Endothelial cell of umbilical vein (primary cell): ENCODE measurements around the gene JAKMIP1. TPM values are rescaled to one million over a fixed set of nuclear protein-coding genes. Genes with fewer than 3 reads are reported as not detected.

Source experiments
- BruUV-seq: library from RNA; stranded (reverse); fragments of 400-500 nt; replicated peaks from 2 replicates; lab custom pipeline; 2021; lab: Mats Ljungman, UMichigan
- CTCF ChIA-PET: fragments of 300-600, 350-600 bp; sonication (Branson Sonifier 250); formaldehyde crosslinking; loops from one replicate; lab custom pipeline; 2021; ENCODE audit warnings: antibody characterized with exemption, inconsistent platforms; lab: Charles Lee
- POLR2A ChIA-PET: fragments of 300-600, 350-600 bp; sonication (Branson Sonifier 250); formaldehyde crosslinking; loops from one replicate; lab custom pipeline; 2021; ENCODE audit warnings: antibody characterized with exemption, inconsistent platforms; lab: Charles Lee
- DNase-seq: peaks from one replicate; pipeline ENCODE4 v3.0.0-alpha.2; 2011; ENCODE audit warnings: low read depth, low spot score
- FAIRE-seq: peaks from 2 replicates; lab custom pipeline; 2011; peaks lifted over from hg19 to GRCh38; lab: Jason Lieb, UNC
- H2AFZ ChIP-seq: 2 replicates; pipeline ENCODE4 v1.6.0; 2012; ENCODE audit warnings: low read depth, low read length, control low read depth, inconsistent platforms
- H3K27ac ChIP-seq: 2 replicates; pipeline ENCODE4 v1.5.1; 2011; ENCODE audit warnings: low read depth, mild to moderate bottlenecking, control low read depth, low read length, moderate library complexity; ENCODE audit not compliant: insufficient read depth
- H3K27me3 ChIP-seq, 2 experiments: 2 replicates each; pipeline versions ENCODE4 v1.6.0 to v1.6.1; 2011; ENCODE audit warnings: low read length in 2 of 2, mixed read lengths in 1 of 2; ENCODE audit not compliant: control insufficient read depth in 2 of 2, insufficient read depth in 2 of 2
- H3K36me3 ChIP-seq, 2 experiments: 2 replicates in 1 of 2; 3 replicates in 1 of 2; pipeline ENCODE4 v1.5.1; 2011; ENCODE audit warnings: low read length in 2 of 2, mild to moderate bottlenecking in 1 of 2, moderate library complexity in 1 of 2; ENCODE audit not compliant: control insufficient read depth in 2 of 2, insufficient read depth in 2 of 2; ENCODE audit errors: extremely low read depth in 1 of 2
- H3K4me1 ChIP-seq: 3 replicates; pipeline ENCODE4 v1.5.1; 2011; ENCODE audit warnings: mild to moderate bottlenecking, low read length; ENCODE audit not compliant: control insufficient read depth, insufficient read depth; ENCODE audit errors: extremely low read depth
- H3K4me2 ChIP-seq: 2 replicates; pipeline ENCODE4 v1.6.1; 2011; ENCODE audit warnings: low read length, control low read depth, mixed read lengths; ENCODE audit not compliant: insufficient read depth
- H3K4me3 ChIP-seq, 3 experiments: fragments of 200-600 bp in 1 of 3; sonication (generic), shearing (Covaris generic) in 1 of 3; replicated peaks in 1 of 3; 2 replicates each; pipeline ENCODE4 v1.5.1; 2011 to 2016; ENCODE audit warnings: control low read depth in 3 of 3, low read length in 3 of 3, mild to moderate bottlenecking in 2 of 3, inconsistent platforms in 1 of 3, low read depth in 1 of 3, moderate library complexity in 1 of 3; ENCODE audit not compliant: insufficient read depth in 1 of 3
- H3K79me2 ChIP-seq: 2 replicates; pipeline ENCODE4 v1.6.0; 2012; ENCODE audit warnings: low read length, inconsistent platforms; ENCODE audit not compliant: control insufficient read depth, insufficient read depth
- H3K9ac ChIP-seq: replicated peaks from 2 replicates; pipeline ENCODE3; 2011; ENCODE audit warnings: low read length, control low read depth; ENCODE audit not compliant: insufficient read depth; ENCODE audit errors: extremely low read depth
- H3K9me1 ChIP-seq: replicated peaks from 3 replicates; pipeline ENCODE4 v1.6.0; 2011; ENCODE audit warnings: mild to moderate bottlenecking, low read length; ENCODE audit not compliant: control insufficient read depth, insufficient read depth; ENCODE audit errors: extremely low read depth
- H3K9me3 ChIP-seq: replicated peaks from 2 replicates; pipeline ENCODE4 v1.5.1; 2012; ENCODE audit warnings: low read length, inconsistent platforms; ENCODE audit not compliant: control insufficient read depth, insufficient read depth
- H4K20me1 ChIP-seq: replicated peaks from 2 replicates; pipeline ENCODE3; 2011; ENCODE audit warnings: mild to moderate bottlenecking, low read length; ENCODE audit not compliant: control insufficient read depth, insufficient read depth; ENCODE audit errors: extremely low read depth
- EZH2 ChIP-seq: IDR thresholded peaks from 2 replicates; pipeline ENCODE4 v1.6.1; 2012; ENCODE audit warnings: borderline replicate concordance, low read depth, mild to moderate bottlenecking, moderate library complexity, low read length, inconsistent platforms; ENCODE audit not compliant: severe bottlenecking
- FOS ChIP-seq: IDR thresholded peaks from 2 replicates; pipeline ENCODE4 v1.6.1; 2011; ENCODE audit warnings: mild to moderate bottlenecking, low read length, moderate library complexity, borderline replicate concordance; ENCODE audit not compliant: insufficient read depth
- GATA2 ChIP-seq: IDR thresholded peaks from 2 replicates; pipeline ENCODE4 v1.7.0; 2011; ENCODE audit warnings: low read depth, mild to moderate bottlenecking, moderate library complexity, mixed read lengths, low read length; ENCODE audit not compliant: insufficient read length, insufficient read depth
- JUN ChIP-seq: IDR thresholded peaks from 2 replicates; pipeline ENCODE4 v1.6.1; 2011; ENCODE audit warnings: borderline replicate concordance, low read depth; ENCODE audit not compliant: insufficient read length, insufficient read depth
- MYC ChIP-seq: IDR thresholded peaks from one replicate; pipeline ENCODE4 v1.6.1; 2011; ENCODE audit warnings: mild to moderate bottlenecking, low read depth, low read length
- POLR2A ChIP-seq: IDR thresholded peaks from 2 replicates; pipeline ENCODE4 v1.6.1; 2012; ENCODE audit warnings: low read depth, mild to moderate bottlenecking, control low read depth, low read length
- POLR2AphosphoS5 ChIP-seq: IDR thresholded peaks from 2 replicates; pipeline ENCODE4 v1.6.1; 2012; ENCODE audit warnings: low read depth, mild to moderate bottlenecking, control low read depth, low read length, moderate library complexity; ENCODE audit not compliant: insufficient read depth
- dilution Hi-C: fragments of 300-500 bp; cut with MboI; formaldehyde crosslinking; loops from one replicate; pipeline ENCODE4 v1.15.0; 2019; ENCODE audit warnings: low sequenced_read_pairs; ENCODE audit not compliant: extremely low pct_ligation_motif_present
- intact Hi-C: fragments of 100-400 bp; cut with micrococcal nuclease; formaldehyde crosslinking; loops from one replicate; pipeline ENCODE4 v1.10.0; 2022
- polyA plus RNA-seq, 4 experiments: library from polyadenylated mRNA; depleted of rRNA in 3 of 4; stranded (reverse) in 3 of 4; unstranded in 1 of 4; fragments of >200 nt; gene quantifications; 2 replicates each; pipeline versions ENCODE4 v1.2.1 to v1.2.3, GENCODE V29; 2011 to 2012; ENCODE audit warnings: missing spikeins in 1 of 4
- total RNA-seq: library from RNA; stranded (reverse); gene quantifications from 2 replicates; pipeline ENCODE4 v1.2.3, GENCODE V29; 2021
- TF ChIP-seq, protein P1 (sequence below), 2 donors: IDR thresholded peaks; 1 replicate in 1 of 2; 2 replicates in 1 of 2; pipeline ENCODE4 v1.5.1; 2011; ENCODE audit warnings: low read length in 2 of 2, mild to moderate bottlenecking in 2 of 2, moderate library complexity in 2 of 2, control low read depth in 1 of 2, inconsistent platforms in 1 of 2, low read depth in 1 of 2; ENCODE audit not compliant: insufficient read depth in 1 of 2; ENCODE audit errors: extremely low read depth in 1 of 2
- TF ChIP-seq, protein P2 (sequence below): IDR thresholded peaks from 2 replicates; pipeline ENCODE4 v1.6.1; 2011; ENCODE audit not compliant: insufficient read depth, insufficient read length

Gene JAKMIP1
- total and polyA plus RNA-seq, 2 donors (not counting 3 experiments of a cell fraction or from before 2014, with no cell fraction given), result not detected

DNA sequence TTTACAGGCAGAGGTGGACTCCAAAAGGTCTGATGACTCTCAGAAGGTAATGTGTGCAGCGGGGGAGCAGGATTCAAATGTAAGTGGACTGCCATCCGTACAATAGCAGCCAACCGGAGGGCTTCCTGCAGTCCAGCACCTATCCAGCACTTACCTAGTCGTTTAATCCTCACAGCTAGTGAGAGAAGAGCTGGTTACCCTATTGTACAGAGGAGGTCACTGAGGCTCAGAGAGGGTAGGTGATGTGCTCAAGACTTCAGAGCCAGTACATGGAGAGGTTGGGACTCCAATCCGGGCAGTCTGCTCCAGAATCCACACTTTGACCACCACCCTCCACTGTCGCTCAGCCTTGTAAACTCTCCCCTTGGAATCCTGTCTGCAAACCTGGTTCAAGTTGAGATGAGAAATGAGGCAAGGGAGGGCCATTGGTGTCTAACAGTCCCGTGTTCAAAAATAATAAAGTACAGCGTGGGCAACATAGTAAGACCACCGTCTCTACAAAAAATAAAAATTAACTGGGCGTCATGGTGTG is 22.5 kb upstream of the JAKMIP1 start:
- no peak overlapping the region for H2AFZ ChIP-seq
- H3K36me3 ChIP-seq, result no peaks in the 10 kb centered on the region
- H3K27me3 ChIP-seq, result peaks cover 4 to 5% of the 10 kb centered on the region in 2 experiments
- no peak for DNase-seq
- H4K20me1 ChIP-seq, result no peaks in the 10 kb centered on the region
- TF ChIP-seq, protein P1, sequence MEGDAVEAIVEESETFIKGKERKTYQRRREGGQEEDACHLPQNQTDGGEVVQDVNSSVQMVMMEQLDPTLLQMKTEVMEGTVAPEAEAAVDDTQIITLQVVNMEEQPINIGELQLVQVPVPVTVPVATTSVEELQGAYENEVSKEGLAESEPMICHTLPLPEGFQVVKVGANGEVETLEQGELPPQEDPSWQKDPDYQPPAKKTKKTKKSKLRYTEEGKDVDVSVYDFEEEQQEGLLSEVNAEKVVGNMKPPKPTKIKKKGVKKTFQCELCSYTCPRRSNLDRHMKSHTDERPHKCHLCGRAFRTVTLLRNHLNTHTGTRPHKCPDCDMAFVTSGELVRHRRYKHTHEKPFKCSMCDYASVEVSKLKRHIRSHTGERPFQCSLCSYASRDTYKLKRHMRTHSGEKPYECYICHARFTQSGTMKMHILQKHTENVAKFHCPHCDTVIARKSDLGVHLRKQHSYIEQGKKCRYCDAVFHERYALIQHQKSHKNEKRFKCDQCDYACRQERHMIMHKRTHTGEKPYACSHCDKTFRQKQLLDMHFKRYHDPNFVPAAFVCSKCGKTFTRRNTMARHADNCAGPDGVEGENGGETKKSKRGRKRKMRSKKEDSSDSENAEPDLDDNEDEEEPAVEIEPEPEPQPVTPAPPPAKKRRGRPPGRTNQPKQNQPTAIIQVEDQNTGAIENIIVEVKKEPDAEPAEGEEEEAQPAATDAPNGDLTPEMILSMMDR (IDR thresholded peaks at IDR 0.05; ENCODE audit: extremely low read depth in 1 of 2, insufficient read depth in 1 of 2, low read depth in 1 of 2, low read length in 2 of 2), result no peak
- no peak for TF ChIP-seq GATA2
- no peak for TF ChIP-seq MYC
- no peak for TF ChIP-seq FOS
- TF ChIP-seq JUN, result no peak
- no peak for TF ChIP-seq EZH2
- TF ChIP-seq, protein P2, sequence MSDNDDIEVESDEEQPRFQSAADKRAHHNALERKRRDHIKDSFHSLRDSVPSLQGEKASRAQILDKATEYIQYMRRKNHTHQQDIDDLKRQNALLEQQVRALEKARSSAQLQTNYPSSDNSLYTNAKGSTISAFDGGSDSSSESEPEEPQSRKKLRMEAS, result no peak
- TF ChIP-seq POLR2AphosphoS5, result no peak
- no peak for TF ChIP-seq POLR2A
- no TSS peak for BruUV-seq
- H3K4me2 ChIP-seq, result no peak overlapping the region
- no peak overlapping the region for H3K4me3 ChIP-seq
- dilution Hi-C loops (no loop called here), intact Hi-C loops (no loop called here)
- H3K4me1 ChIP-seq, result no peaks in the 10 kb centered on the region
- H3K79me2 ChIP-seq, result no peaks in the 10 kb centered on the region
- ChIA-PET CTCF (interaction anchor here (1.3 kb wide), 1 partner anchor 105 kb away, joined by 3 read pairs; no protein-coding TSS in a partner anchor), POLR2A (no interaction called here)
- no peaks in the 10 kb centered on the region for H3K9me3 ChIP-seq
- no peak overlapping the region for H3K27ac ChIP-seq
- no peak overlapping the region for H3K9ac ChIP-seq
- FAIRE-seq, result no peak
- H3K9me1 ChIP-seq, result no peaks in the 10 kb centered on the region
